Stimulated activated CD4-positive, alpha-beta T cell treated with anti-CD3 and anti-CD28 coated beads, Interleukin-15, amount 100 ng/mL, for 24 hours (primary cell): ENCODE data around the gene BOD1L1.
A peak's percentile ranks its signal among the peaks of the same experiment; 100 is the strongest.

ENCODE experiments used
- DNase-seq: peaks from one replicate; pipeline ENCODE4 v3.0.0-alpha.2; 2020

The BOD1L1 gene

DNA sequence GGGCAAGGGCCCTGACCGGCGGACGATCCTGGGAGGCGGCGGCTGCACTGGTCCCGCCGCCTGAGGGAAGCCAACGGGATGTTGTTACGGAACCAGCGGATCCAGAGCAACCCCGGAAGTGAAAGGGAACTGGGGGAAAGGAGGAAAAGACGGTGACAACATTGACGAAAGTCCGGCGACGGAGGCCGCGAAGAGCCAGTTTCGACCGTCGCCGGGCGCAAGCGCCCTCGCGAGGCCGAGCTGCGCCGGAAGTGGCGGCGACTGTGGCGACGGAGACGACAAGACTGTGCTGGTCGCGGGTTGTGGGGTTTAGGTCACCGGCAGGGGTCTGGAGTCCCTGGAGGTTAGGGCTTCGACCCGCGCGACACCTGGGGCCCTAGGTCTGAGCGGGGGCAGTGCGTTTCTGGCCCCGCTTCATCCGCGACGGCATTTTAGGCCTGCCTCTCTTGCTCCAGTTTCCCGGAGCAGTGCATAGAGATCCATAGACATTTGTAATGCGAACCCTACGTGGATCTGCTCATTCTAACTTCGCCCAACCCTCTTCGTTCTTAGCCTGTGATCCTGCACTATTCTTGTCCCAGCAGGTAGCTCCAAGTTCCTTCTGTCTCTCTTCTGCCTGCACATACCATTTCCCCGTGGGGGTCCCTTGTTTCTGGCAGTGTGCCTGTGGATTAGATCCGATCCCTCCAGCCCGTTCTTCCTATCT, at the start of gene BOD1L1:
BOD1L1 (minus strand) TSS at position 120 of the 706 bp plus-strand sequence. CDS start 138 bp downstream, outside the sequence.
- DNase-seq: peak; percentile 88

DNA sequence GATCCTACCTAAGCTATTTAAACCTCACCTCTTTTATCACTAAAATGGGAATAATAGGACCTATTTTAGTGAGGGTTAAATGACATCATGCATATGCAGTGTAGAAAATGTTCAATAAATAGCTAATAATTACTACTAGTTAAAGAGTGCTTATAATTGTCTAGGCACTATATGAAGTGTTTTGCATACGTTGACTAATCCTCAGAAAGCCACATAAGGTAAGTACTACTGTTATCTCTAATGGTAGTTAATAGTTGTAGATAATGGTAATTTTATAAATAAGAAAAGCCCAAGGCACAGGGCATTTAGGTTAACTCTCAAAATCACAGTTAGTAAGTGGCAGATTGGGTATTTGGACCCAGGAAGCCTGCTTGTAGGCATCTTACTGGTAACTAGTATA, 47.4 kb upstream of the BOD1L1 start:
- DNase-seq: no peak

DNA sequence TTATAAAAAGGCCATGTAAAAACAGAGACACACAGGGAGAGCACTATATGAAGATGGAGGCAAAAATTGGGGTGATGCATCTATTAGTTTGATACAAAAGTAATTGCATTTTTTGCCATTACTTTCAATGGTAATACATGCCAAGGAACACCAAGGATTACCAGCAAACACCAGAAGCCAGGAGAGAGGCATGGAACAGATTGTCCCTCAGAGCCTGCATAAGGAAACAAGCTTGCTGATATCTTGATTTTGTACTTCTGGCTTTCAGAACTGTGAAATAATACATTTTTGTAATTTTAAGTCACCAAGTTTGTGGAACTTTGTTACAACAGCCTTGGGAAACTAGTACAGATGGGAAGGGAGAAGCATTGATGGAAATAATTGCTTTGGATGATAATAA, 45.6 kb upstream of the BOD1L1 start:
- DNase-seq: no peak

DNA sequence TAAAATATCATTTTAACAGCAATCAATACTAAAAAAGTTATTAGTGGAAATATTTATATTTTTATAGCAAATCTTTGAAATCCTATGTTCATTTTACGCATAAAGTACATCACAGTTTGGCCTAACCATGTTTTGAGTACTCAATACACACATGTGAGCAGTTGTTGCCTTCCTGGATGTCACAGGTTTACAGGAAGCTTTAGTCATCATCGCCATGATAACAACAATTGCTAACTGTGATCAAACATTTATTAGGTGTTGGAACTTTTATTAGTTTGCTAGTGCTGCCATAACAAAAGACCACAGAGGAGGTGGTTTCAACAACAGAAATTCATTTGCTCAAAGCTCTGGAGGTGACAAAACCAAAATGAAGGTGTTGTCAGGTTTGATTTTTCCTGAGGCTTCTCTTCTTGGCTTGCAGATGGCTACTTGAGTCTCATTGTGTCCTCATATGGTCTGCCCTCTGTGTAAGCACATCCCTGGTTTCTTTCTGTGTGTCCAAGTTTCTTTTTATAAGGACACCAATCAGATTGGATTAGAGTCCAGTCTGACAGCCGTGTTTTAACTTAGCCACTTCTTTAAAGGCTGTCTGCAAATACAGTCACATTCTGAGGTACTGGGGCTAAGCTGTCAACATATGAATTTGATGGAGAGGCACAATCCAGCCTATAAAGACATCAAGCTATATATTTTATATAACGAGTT, 43.1 kb upstream of the BOD1L1 start:
- no peak for DNase-seq

DNA sequence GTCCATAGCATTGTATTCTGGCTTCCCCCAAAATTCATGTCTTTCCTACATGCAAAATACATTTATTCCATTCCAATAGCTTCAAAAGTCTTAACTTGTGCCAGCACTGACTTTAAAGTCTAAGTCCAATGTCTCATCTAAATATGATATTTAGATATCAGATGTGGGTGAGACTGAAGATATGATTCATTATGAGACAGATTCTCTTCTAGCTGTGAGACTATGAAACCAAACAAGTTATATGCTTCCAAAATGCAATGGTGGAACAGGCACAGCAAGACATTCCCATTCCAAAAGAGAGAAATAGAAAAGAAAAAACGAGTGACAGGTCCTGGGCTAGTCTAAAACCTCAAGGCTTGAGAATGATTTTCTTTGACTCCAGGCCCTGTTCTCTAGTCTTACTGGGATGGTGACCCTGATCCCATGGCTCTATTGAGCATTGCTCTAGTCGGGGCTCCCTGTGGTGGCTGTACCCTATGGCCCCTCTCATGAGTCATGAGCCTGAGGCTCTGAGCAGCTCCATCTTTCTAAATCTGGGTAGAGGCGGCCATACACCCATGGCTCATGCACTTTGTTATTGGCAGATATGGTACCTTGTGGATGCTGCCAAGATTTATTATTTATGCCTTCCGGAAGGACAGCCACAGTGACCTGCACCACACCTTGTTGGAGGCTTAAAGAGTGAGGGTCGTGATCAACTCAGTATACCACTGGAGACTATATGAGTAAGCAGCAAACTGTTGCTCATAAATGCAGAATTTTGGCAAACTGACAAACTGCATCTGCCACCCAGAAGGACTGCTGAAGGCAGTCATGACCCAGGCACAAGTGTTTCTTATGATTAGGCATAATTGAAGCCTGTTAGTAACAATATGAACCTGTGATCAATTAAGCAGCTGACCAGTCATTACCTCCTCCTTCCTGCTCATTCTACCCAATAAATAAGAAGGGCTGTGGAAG, 38.5 kb upstream of the BOD1L1 start:
- no peak for DNase-seq

DNA sequence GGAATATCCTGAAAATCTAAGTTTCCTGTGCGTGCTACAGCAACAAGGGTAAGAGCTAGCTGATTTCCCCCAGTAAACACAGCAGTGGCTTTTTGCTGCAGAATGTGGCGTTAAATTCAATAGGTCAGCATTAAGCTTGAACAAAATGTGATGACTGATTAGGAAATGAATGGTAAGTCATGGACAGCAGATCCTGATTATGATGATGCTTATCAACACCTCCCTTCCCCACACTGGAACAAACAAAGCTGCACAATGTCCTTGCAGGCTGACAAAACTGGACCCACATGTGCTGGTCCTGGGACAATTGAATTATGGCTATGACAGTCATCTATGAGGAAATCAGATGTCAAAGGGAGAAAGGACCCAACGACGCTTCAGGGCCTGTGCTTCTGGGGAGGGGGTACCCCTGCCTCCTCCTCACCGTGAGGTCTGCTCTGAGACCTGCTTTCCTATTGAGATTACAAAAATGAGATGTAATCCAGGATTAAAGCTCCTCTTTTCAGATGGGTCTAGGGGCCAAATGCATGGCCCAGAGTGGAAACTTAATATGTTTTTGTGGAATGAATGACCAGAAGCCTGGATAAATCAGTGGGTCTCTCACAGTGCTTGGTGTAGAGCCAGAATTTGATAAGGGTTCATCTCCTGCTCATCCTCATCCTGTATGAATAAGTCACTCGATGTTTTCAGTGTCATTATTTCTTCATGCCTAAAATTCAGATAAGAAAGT, 32.0 kb upstream of the BOD1L1 start:
- no peak for DNase-seq

DNA sequence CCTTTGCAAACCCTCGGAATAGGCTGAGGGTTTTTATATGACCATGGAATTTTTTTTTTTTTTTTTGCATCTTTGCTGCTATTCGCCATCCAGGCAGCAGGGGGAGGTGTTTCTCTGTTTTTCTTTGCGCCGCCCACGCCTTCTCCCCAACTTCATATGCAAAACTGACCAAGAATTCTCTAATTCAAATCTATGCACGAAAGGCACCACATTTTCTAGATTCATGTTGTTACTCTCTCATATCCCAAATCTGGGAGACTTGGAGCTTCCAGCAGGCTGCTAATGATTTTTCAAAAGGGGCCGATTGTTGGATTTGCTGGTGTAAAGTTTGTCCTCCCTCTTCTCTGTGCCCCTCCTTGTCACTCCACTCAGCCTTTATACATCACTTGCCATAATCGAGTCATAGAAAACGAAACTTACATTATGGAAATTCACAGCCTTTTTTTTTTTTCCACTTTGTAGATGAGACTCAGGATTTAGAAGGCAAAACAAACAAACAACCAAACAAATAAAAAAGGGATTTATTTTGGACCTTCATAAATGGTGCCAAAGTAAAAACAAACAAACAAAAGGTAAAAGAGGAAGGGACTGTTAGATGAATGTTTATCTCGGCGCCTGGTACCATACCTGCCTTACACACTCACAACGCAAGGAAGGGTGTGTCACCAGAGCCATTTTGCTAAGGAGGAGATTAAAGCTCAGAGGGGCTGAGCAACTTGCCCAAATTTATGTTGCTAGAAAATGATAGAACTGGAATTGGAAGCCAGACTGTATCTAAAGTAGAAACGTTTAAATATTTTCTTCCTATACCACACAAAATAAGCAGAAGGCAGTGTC, 29.3 kb upstream of the BOD1L1 start:
- peak; percentile 83 for DNase-seq

DNA sequence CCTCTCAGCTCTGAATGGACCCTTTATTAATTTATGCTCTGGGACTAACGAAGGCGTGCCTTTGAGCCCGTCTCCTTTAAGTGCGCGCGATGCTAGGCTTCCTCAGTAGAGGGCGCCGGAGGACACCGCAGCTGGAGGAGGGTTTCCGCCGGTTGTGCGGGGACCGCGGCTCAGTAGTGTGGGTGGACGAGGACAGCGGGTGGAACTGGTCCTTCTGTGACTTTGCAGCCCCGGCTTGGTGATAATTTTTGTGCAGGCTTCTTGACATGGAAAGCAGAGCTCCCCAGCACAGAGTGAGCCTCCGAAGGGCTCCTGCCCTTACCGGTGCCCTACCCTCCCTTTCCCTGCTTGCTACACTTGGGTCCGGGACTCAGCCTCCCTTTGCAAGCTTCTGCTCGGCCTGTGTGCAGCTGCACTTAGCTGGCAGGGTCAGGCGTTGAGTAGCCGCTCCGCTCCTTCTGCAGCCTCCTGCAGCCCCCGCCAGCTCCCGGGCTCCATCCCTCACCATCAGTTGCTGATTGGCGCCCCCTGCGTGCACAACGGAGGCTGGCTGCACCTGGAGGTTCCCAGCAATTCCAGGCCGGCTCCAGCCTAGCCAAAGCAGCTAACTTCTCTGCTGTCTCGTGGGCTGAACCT, 26.8 kb upstream of the BOD1L1 start:
- DNase-seq: peak; percentile 87

DNA sequence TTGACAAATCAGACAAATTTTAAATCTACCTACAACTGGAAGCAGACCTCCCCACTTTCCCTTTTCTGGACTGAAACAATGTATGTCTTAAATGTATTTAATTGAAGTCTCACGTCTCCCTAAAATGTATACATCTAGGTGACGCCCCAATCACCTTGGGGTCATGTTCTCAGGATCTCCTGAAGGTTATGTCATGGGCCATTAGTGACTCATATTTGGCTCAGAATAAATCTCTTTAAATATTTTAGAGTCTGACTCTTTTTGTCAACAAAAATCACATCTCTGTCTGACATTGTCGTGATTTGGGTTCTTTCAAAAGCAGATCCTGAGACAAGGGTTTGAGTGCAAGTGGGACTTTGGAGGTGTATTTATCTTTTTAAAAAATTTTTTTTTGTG, 26.2 kb upstream of the BOD1L1 start:
- no peak for DNase-seq

DNA sequence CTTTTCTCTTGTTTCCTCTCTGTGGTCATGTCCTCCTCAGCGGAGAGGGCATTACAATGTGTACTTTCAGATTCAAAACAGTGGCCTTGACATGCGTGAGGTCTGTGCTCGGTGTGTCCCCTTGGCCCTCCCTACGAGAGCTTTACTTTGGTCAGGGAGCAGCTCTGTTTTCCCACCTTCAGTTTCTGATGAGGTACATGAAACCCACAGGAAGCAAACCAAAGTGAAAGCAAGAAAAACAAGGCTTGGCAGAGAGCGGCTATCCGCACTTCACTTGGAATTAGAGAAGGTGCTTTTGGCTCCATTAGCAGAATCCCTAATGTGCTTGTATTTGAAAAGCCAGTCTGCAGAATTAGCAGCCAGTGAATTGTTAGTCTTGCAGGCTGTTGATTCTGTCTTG, 19.5 kb upstream of the BOD1L1 start:
- no peak for DNase-seq

DNA sequence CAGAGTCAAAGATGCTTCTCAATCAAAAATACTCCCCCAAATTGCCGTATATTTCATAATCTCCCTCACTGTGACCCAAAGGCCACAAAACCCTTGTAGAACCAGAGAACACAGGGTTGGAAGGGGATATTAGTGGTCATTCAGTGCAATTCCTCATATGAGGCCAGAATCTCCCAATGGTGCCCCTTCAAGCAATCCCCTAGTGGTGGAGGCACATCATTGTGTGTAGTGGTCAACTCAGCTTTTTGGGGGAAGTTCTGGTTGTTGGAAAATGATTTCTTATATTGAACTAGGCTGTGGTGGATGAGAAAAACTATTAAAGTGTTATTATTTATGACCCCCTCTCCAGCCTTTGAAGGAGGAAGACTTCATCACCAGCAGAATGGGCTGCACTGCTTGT, 17.6 kb upstream of the BOD1L1 start:
- no peak for DNase-seq

DNA sequence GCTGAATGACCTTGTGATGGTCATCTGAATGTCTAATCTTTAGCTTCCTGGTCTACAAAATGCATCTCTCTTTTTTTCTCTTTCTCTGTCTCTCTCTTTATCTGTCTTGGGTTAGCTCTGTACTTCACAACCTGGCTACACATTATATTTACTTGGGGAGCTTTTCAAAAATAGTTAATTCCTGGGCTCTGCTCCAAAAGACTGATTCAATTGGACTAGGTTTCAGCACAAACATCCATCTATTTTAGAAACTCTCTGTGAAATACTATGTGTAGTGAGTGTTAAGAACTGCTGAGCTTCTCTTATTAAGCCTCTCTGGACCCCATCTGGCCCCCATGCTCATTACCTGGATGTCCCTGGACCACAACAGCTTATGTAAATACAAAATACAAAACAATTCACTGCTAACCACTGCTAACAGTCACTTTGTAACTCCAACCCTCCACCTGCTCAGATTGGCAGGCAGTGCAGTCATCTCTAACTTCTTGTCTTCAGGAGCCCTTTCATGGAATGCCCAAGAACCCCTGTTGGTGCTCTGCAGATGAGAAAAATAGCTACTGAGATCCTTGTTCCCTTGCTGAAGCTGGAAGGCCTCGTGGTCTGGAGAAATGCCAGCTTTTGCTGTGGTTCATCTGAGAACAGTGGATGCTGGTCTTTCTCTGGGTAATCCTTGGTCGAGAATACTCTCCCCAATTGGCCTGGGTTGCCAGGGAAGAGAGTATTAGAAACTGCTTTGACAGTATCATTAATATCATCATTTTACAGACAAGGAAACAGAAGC, 14.8 kb upstream of the BOD1L1 start:
- DNase-seq: no peak

DNA sequence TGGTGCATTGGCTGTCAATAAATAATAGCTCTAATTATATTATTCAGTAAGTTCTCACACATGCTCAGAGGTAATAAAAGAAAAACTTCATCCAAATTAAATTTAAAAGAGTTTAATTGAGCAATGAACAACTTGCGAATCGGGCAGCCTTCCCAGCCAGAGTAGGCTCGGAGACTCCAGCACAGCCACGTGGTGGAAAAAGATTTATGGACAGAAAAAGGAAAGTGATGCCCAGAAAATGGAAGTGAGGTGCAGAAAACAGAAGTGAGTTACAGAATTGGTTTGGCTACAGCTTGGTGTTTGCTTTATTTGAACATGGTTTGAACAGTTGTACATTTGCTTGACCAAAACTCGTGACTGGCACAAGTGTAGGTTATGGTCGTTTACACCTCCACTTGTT, 13.6 kb upstream of the BOD1L1 start:
- no peak for DNase-seq

DNA sequence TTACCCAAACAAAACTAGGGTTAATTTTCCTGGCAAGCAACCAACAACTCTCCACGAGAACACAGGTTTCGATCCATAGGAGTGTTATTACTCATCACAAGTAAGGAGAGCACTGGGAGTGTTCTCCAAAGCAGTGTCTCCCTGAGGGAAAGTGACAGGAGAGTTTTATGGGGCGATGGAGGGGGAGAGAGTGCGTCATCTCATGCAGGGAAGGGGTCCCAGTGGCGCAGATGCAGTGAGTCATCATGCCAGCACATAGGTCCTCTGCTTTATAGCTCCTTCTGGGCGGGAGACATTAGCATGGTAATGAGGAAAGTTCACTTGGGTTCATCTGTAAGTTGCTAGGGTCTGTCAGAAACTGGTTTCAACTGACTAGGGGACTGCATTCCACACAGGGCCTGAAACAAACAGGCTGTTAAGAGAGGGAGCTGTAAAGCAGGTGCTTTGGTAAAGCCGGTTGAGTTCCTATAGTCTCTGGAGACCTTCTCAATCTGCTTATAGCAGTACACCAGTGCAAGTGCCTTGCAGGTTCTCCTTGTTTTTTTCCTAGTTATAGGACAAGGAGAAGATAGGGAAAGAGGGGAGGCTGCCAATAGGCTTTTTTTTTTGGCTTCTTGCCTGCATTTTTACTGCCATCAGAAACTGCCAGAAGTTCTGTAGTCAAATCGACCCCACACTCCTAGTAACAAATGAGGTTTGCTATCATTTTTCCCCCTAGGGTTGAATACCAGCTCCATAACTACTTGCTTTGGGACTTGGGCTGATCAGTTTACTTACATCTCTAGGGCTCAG, 12.8 kb upstream of the BOD1L1 start:
- no peak for DNase-seq

DNA sequence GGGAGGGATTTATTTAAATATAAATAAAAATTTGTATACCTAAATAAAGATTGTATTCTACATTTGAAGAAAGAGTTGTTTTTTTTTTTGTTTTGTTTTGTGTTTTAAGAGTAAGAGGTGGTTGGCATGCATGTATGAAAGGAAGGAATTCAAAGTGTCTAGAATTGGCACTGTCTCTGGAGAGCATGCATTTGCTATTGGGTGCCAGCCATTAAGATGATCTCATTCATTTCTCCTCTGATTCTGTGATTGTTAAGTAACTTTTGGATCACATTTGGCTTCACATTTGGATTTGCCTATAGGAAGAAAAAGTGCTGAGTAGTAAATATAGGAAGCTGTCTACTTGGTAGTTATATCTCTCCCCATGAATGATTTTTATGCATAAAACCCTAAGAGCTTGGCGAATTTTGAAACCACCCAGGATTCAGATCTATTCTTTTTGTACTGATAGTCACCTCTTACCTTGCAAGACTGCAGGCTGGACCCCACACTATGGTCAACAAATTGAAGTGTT, 7.8 kb upstream of the BOD1L1 start:
- no peak for DNase-seq

DNA sequence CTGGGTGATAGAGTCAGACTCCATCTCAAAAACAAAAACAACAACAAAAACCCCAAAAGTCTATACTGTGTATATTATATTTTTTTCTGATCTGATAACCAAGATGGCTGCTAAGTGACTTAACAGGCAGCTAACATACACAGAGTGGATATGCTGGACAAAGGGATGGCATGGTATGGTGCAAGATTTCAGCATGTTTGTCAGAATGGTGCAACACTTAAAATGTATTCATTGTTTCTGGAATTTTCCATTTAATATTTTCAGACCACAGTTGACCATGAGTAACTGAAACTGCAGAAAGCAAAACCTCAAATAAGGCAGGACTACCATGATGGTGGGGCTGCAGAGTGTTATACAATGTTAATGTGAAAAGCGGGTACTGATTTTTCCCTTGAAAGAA, 6.1 kb upstream of the BOD1L1 start:
- no peak for DNase-seq

DNA sequence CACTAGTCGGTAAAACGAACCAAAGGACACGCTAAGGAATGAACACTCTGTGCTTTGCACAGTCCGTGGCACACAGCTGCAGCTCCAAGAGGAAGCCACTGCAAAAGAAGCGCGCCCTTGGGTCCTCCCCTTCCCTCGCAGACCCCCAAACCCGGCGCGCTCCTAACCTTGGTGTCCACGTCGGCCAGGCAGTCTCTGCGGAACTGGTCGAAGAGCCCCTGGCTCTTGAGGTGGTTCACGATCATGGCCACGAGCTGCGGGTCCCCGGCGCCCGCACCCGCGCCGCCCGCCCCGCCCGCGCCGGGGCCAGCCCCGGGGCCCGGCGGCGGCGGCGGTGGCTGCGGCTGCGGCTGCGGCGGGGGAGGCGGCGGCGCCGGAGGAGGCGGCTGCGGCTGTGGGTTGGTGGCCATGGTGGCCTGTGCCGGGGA, 333 bp downstream of the BOD1L1 start:
- DNase-seq: peak; percentile 42

DNA sequence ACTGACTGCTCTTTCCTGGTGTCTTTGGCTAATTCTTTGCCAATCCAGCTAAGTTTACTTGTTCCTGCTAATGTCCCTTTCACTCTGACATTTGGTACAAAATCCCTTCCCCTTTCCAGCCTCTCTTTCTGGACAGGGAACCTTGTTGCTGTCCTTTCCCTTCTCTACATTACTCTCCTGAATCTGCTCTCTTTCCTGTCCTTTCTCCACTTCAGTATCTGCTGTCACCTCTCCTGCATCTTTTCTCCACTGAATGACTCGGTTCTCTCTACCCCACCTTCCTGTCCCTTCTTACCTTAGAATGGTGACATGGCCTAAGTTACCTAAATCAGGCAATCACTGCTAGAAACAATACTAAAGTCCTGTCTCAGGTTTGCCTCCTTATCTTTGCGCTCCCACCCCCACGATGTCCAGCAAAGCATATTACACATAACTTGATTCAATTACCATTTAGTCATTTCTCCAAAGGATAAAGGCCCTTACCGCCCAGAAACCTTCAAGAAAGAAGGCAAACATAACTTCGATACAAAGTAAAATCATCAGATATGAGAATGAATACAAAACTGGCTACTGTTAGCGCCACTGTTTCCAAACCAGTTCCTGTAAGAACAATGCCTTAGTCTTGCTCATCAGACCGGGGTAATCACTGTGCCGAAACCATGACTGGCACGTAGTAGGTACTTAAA, 890 bp downstream of the BOD1L1 start:
- DNase-seq: no peak
